GM21723 (cell line): Measurements from ENCODE around the gene ADH1A.
"Not testable (repeated sequence)": the region's sequence is repeated elsewhere in the genome, so short reads cannot be mapped to it uniquely, and the experiment has no call there.

ENCODE experiments used
- ATAC-seq: cut with Tn5 transposase; IDR thresholded peaks from one replicate; pipeline ENCODE4 v1.9.1; 2021; ENCODE audit warnings: mild to moderate bottlenecking, moderate library complexity; ENCODE audit not compliant: unreplicated experiment

ADH1A gene

GRCh38 chr4:99282731-99283130 is 8.1 kb downstream of the ADH1A start:
- ATAC-seq = no peak

- ATAC-seq = no peak
Measured at GRCh38 chr4:99281261-99281660, 9.5 kb downstream of the ADH1A start.

GRCh38 chr4:99276417-99276816 is 14.4 kb downstream of the ADH1A start:
- no peak for ATAC-seq

- no peak for ATAC-seq
Measured at GRCh38 chr4:99275885-99276284, 14.9 kb downstream of the ADH1A start.

GRCh38 chr4:99275050-99275449 is 15.7 kb downstream of the ADH1A start:
- ATAC-seq = no peak

DNA sequence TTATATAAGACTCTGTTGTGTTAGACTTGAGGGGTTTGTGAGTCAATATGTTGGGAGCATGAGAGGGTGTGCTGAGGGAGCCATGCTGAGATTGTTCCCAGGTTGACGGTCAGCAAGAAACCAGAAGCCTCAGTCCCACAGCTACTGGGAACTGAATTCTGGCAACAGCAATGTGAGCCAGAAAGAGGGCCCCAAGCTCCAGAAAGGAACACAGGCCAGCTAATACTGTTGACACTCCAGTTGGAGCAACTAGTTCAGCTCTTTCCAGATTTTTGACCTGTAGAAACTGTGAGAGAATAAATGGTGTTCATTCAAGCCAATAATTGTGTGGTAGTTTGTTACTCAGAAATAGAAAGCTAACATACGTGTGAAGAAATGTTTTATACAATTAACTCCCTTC is 17.1 kb downstream of the ADH1A start:
- no peak for ATAC-seq

GRCh38 chr4:99264927-99265326 is 25.9 kb downstream of the ADH1A start:
- no peak for ATAC-seq

DNA sequence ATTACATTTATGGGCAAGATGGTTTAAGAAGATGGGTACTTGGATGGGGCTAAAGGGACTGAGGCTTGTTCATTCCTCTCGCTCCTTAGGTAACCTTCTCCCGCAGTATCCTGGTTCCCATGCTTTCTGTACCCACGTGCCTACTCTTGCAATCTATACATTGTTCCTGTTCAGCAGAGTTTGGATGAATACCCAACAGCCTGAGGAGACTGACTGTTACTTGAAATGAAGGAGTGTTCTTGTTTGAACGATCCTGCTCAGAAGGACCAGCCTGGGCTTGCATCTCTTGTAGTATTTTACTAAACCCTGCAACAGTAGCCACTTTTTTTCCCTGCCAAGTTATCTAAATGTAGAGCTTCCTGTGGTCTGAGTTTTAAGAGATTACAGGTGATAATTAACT is 38.0 kb downstream of the ADH1A start:
- no peak for ATAC-seq

DNA sequence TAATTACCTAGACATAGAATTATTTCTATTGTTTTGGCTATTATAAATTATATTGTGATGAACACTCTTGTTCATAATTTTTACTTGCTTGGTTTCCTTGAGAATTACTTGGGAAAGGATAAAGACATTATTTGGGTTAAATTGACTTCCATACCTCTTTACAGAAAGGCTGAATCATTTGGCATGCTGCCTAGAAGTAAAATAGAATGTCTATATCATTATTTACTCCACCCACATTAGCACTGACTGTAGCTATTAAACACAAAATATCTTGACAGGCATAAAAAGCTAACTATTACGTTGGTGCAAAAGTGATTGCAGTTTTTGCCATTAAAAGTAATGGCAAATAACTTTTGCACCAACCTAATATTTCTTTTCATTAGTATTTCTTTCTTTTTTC is 42.1 kb downstream of the ADH1A start:
- no peak for ATAC-seq

DNA sequence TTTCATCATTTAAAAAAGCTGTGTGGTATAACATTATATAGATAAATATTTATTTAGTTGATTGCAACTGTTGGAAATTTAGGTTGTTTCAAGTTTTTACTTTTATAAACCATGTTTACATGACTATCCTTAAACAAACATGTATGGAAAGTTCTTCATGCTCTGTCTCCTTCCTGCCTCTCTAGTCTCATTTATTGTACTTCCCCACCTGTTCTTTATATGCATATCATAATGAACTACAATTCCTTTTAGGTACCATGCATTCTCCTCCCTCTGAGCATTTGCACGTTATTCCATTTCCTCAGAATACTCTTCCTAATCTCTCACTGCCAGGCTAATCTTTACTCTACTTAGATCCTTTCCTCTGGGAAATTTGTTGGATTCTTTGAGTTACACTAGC is 54.8 kb downstream of the ADH1A start:
- ATAC-seq = no peak

GRCh38 chr4:99234331-99235010 is 56.3 kb downstream of the ADH1A start:
- ATAC-seq = no peak

DNA sequence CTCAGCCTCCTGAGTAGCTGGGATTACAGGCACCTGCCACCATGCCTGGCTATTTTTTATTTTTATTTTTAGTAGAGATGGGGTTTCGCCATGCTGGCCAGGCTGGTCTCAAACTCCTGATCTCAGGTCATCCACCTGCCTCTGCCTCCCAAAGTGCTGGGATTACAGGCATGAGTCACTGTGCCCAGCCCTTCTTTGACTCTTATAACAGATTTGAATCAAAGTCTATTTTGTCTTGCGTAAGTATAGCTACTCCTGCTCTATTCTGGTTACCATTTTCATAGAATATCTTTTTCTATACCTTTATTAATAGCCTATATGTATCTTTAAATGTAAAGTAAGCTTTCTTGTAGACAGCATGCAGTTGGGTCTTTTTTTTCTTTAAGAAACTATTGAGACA is 57.4 kb downstream of the ADH1A start:
- not testable (repeated sequence) for ATAC-seq

GRCh38 chr4:99228706-99229105 is 62.1 kb downstream of the ADH1A start:
- not testable (repeated sequence) for ATAC-seq

DNA sequence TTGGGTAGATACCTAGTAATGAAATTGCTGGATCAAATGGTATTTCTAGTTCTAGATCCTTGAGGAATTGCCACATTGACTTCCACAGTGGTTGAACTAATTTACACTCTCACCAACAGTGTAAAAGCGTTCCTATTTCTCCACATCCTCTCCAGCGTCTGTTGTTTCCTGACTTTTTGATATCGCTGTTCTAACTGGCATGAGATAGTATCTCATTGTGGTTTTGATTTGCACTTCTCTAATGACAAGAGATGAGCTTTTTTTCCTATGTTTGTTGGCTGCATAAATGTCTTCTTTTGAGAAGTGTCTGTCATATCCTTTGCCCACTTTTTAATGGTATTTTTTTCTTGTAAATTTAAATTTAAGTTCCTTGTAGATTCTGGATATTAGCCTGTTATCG is 63.1 kb downstream of the ADH1A start:
- ATAC-seq = not testable (repeated sequence)
